ENCODE data around the gene RPS25. TPM values are rescaled to one million over a fixed set of nuclear protein-coding genes. Genes with fewer than 3 reads are reported as not detected.

RPS25 gene
- total and polyA plus RNA-seq, 9 of the 15 experiments (the other 6 are each of a cell fraction or from before 2014, with no cell fraction given), result 1,553 to 5,486 (median 2,471) TPM

- TF ChIP-seq, protein P1, sequence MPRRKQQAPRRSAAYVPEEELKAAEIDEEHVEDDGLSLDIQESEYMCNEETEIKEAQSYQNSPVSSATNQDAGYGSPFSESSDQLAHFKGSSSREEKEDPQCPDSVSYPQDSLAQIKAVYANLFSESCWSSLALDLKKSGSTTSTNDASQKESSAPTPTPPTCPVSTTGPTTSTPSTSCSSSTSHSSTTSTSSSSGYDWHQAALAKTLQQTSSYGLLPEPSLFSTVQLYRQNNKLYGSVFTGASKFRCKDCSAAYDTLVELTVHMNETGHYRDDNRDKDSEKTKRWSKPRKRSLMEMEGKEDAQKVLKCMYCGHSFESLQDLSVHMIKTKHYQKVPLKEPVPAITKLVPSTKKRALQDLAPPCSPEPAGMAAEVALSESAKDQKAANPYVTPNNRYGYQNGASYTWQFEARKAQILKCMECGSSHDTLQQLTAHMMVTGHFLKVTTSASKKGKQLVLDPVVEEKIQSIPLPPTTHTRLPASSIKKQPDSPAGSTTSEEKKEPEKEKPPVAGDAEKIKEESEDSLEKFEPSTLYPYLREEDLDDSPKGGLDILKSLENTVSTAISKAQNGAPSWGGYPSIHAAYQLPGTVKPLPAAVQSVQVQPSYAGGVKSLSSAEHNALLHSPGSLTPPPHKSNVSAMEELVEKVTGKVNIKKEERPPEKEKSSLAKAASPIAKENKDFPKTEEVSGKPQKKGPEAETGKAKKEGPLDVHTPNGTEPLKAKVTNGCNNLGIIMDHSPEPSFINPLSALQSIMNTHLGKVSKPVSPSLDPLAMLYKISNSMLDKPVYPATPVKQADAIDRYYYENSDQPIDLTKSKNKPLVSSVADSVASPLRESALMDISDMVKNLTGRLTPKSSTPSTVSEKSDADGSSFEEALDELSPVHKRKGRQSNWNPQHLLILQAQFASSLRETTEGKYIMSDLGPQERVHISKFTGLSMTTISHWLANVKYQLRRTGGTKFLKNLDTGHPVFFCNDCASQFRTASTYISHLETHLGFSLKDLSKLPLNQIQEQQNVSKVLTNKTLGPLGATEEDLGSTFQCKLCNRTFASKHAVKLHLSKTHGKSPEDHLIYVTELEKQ (CRISPR knock-in tag; IDR thresholded peaks at IDR 0.05), result no peak
- TF ChIP-seq, protein P2, sequence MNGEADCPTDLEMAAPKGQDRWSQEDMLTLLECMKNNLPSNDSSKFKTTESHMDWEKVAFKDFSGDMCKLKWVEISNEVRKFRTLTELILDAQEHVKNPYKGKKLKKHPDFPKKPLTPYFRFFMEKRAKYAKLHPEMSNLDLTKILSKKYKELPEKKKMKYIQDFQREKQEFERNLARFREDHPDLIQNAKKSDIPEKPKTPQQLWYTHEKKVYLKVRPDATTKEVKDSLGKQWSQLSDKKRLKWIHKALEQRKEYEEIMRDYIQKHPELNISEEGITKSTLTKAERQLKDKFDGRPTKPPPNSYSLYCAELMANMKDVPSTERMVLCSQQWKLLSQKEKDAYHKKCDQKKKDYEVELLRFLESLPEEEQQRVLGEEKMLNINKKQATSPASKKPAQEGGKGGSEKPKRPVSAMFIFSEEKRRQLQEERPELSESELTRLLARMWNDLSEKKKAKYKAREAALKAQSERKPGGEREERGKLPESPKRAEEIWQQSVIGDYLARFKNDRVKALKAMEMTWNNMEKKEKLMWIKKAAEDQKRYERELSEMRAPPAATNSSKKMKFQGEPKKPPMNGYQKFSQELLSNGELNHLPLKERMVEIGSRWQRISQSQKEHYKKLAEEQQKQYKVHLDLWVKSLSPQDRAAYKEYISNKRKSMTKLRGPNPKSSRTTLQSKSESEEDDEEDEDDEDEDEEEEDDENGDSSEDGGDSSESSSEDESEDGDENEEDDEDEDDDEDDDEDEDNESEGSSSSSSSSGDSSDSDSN (IDR thresholded peaks at IDR 0.05; ENCODE audit: borderline replicate concordance in 1 of 2, low read depth in 2 of 2, low read length in 2 of 2), result no peak
- peak; percentile 98 for TF ChIP-seq SP1 (CRISPR knock-in tag; IDR thresholded peaks at IDR 0.05)
- no peak for TF ChIP-seq COPS2 (conservative IDR thresholded peaks at IDR 0.05)
- TF ChIP-seq, protein P3, sequence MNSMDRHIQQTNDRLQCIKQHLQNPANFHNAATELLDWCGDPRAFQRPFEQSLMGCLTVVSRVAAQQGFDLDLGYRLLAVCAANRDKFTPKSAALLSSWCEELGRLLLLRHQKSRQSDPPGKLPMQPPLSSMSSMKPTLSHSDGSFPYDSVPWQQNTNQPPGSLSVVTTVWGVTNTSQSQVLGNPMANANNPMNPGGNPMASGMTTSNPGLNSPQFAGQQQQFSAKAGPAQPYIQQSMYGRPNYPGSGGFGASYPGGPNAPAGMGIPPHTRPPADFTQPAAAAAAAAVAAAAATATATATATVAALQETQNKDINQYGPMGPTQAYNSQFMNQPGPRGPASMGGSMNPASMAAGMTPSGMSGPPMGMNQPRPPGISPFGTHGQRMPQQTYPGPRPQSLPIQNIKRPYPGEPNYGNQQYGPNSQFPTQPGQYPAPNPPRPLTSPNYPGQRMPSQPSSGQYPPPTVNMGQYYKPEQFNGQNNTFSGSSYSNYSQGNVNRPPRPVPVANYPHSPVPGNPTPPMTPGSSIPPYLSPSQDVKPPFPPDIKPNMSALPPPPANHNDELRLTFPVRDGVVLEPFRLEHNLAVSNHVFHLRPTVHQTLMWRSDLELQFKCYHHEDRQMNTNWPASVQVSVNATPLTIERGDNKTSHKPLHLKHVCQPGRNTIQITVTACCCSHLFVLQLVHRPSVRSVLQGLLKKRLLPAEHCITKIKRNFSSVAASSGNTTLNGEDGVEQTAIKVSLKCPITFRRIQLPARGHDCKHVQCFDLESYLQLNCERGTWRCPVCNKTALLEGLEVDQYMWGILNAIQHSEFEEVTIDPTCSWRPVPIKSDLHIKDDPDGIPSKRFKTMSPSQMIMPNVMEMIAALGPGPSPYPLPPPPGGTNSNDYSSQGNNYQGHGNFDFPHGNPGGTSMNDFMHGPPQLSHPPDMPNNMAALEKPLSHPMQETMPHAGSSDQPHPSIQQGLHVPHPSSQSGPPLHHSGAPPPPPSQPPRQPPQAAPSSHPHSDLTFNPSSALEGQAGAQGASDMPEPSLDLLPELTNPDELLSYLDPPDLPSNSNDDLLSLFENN (IDR thresholded peaks at IDR 0.05; ENCODE audit: low read depth in 2 of 2, low read length in 2 of 2), result no peak
- peak in 1 of 2 experiments; percentile 88; a peak in 2 of 4 replicates for TF ChIP-seq TRIM24 (IDR thresholded peaks at IDR 0.05)
- TF ChIP-seq RBM15 (IDR thresholded peaks at IDR 0.05; ENCODE audit: insufficient read depth, low read length), result no peak
- peak; percentile 20; the same call in 1 of the 2 replicates for TF ChIP-seq ZNF143 (CRISPR knock-in tag; IDR thresholded peaks at IDR 0.05)
- TF ChIP-seq ZNF316 (IDR thresholded peaks at IDR 0.05), result no peak
- peak; percentile 33 for TF ChIP-seq SOX6 (IDR thresholded peaks at IDR 0.05)
- peak; percentile 92 for TF ChIP-seq CREM (IDR thresholded peaks at IDR 0.05; ENCODE audit: low read depth)
- TF ChIP-seq PHF8 (IDR thresholded peaks at IDR 0.05; ENCODE audit: borderline replicate concordance, low read length), result peak; percentile 95
- TF ChIP-seq ZNF140 (CRISPR knock-in tag; IDR thresholded peaks at IDR 0.05), result no peak
- TF ChIP-seq GTF2F1 (IDR thresholded peaks at IDR 0.05; ENCODE audit: low read depth, low read length), result peak; percentile 88
- TF ChIP-seq, protein P4, sequence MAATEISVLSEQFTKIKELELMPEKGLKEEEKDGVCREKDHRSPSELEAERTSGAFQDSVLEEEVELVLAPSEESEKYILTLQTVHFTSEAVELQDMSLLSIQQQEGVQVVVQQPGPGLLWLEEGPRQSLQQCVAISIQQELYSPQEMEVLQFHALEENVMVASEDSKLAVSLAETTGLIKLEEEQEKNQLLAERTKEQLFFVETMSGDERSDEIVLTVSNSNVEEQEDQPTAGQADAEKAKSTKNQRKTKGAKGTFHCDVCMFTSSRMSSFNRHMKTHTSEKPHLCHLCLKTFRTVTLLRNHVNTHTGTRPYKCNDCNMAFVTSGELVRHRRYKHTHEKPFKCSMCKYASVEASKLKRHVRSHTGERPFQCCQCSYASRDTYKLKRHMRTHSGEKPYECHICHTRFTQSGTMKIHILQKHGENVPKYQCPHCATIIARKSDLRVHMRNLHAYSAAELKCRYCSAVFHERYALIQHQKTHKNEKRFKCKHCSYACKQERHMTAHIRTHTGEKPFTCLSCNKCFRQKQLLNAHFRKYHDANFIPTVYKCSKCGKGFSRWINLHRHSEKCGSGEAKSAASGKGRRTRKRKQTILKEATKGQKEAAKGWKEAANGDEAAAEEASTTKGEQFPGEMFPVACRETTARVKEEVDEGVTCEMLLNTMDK (IDR thresholded peaks at IDR 0.05; ENCODE audit: borderline replicate concordance, insufficient read depth, low read depth, low read length, poor library complexity, severe bottlenecking), result peak; percentile 24
- peak; percentile 51; the same call in 1 of the 2 replicates for TF ChIP-seq ZBED1 (IDR thresholded peaks at IDR 0.05)
These were observed at the start of gene RPS25, which contains the start of gene TRAPPC4 (continued) for GRCh38 chr11:119018074-119018938.

Measured in K562 (cell line).